K562 (cell line): Measurements from ENCODE around the gene C19orf85. TPM values are rescaled to one million over a fixed set of nuclear protein-coding genes. Genes with fewer than 3 reads are reported as not detected.
A peak's percentile ranks its signal among the peaks of the same experiment; 100 is the strongest.

Experiments
- ATF4 ChIP-seq: fragments of 450-650 bp; formaldehyde crosslinking; IDR thresholded peaks from 2 replicates; pipeline ENCODE4 v1.4.0; 2022; ENCODE audit warnings: mild to moderate bottlenecking, moderate library complexity
- CTCF ChIP-seq, 3 experiments: IDR thresholded peaks in 2 of 3; conservative IDR thresholded peaks in 1 of 3; 2 replicates each; pipeline ENCODE4 v1.5.1; 2011 to 2012; ENCODE audit warnings: low read length in 3 of 3, mild to moderate bottlenecking in 3 of 3, control low read depth in 2 of 3, improper control_type of control experiment in 1 of 3, inconsistent platforms in 1 of 3, low read depth in 1 of 3, mixed read lengths in 1 of 3, moderate library complexity in 1 of 3; ENCODE audit not compliant: insufficient read depth in 2 of 3
- DNMT1 ChIP-seq: fragments of 450-650 bp; IDR thresholded peaks from 2 replicates; pipeline ENCODE4 v1.6.1; 2016; ENCODE audit warnings: antibody characterized with exemption, mild to moderate bottlenecking
- E2F6 ChIP-seq, 2 experiments: IDR thresholded peaks; 2 replicates each; pipeline ENCODE4 v1.6.1; 2011; ENCODE audit warnings: borderline replicate concordance in 1 of 2, control low read depth in 1 of 2, low read depth in 1 of 2, low read length in 1 of 2, mild to moderate bottlenecking in 1 of 2, mixed read lengths in 1 of 2, moderate library complexity in 1 of 2; ENCODE audit not compliant: insufficient read depth in 1 of 2, insufficient read length in 1 of 2, poor library complexity in 1 of 2, severe bottlenecking in 1 of 2; ENCODE audit errors: extremely low read depth in 1 of 2
- FOXM1 ChIP-seq, 2 experiments: fragments of 450-650 bp in 1 of 2; sonication (generic) in 1 of 2; formaldehyde crosslinking in 1 of 2; IDR thresholded peaks; 2 replicates each; pipeline versions ENCODE4 v1.6.1 to v1.9.0; 2017 to 2022; ENCODE audit warnings: low read depth in 2 of 2, mild to moderate bottlenecking in 2 of 2, missing genetic modification reagents in 1 of 2, moderate library complexity in 1 of 2
- GMEB1 ChIP-seq: fragments of 250-450 bp; sonication (Bioruptor Pico); IDR thresholded peaks from 2 replicates; pipeline ENCODE4 v1.4.0; 2020; ENCODE audit warnings: mild to moderate bottlenecking
- HDGF ChIP-seq: fragments of 450-650 bp; IDR thresholded peaks from 2 replicates; pipeline ENCODE4 v1.6.1; 2016
- NFIC ChIP-seq: fragments of 450-650 bp; IDR thresholded peaks from 2 replicates; pipeline ENCODE4 v1.6.1; 2017; ENCODE audit warnings: mild to moderate bottlenecking, inconsistent platforms
- NR1H2 ChIP-seq: sonication (generic); formaldehyde crosslinking; IDR thresholded peaks from 2 replicates; pipeline ENCODE4 v1.4.0; 2020; ENCODE audit warnings: mild to moderate bottlenecking, missing genetic modification reagents
- PHTF2 ChIP-seq: fragments of 250-450 bp; sonication (Bioruptor Pico); IDR thresholded peaks from 2 replicates; pipeline ENCODE4 v1.5.0; 2021; ENCODE audit warnings: mild to moderate bottlenecking
- TAF7 ChIP-seq: fragments of 450-650 bp; IDR thresholded peaks from 2 replicates; pipeline ENCODE4 v1.6.1; 2016; ENCODE audit warnings: missing genetic modification characterization, missing compliant biosample characterization
- TCF7L2 ChIP-seq: fragments of 150-350 bp; IDR thresholded peaks from 2 replicates; pipeline ENCODE4 v1.6.1; 2016; ENCODE audit warnings: low read depth, mild to moderate bottlenecking, low read length, moderate library complexity
- THAP12 ChIP-seq: fragments of 250-450 bp; sonication (Bioruptor Pico); IDR thresholded peaks from 2 replicates; pipeline ENCODE4 v1.9.0; 2021; ENCODE audit warnings: mild to moderate bottlenecking, inconsistent platforms
- ZNF232 ChIP-seq: sonication (generic); formaldehyde crosslinking; IDR thresholded peaks from 2 replicates; pipeline ENCODE4 v1.8.0; 2022; ENCODE audit warnings: mild to moderate bottlenecking, missing genetic modification reagents
- ZNF511 ChIP-seq: sonication (generic); formaldehyde crosslinking; IDR thresholded peaks from 2 replicates; pipeline ENCODE4 v1.8.0; 2022; ENCODE audit warnings: mild to moderate bottlenecking, missing genetic modification reagents
- ZNF583 ChIP-seq: fragments of 250-450 bp; sonication (Bioruptor Pico); IDR thresholded peaks from 2 replicates; pipeline ENCODE4 v1.4.0; 2020
- ZNF696 ChIP-seq: fragments of 250-450 bp; sonication (Bioruptor Pico); conservative IDR thresholded peaks from 2 replicates; pipeline ENCODE4 v1.4.0; 2020; ENCODE audit warnings: mild to moderate bottlenecking, moderate library complexity
- polyA plus RNA-seq, 8 experiments: library from polyadenylated mRNA; depleted of rRNA in 4 of 8; stranded (reverse) in 5 of 8; unstranded in 3 of 8; fragments of >200 nt; fragmentation: Nextera tagmentation in 2 of 8; fragmentation: Illumina TruSeq in 1 of 8; extraction: Ambion mirVana in 2 of 8; extraction: Trizol in 1 of 8; gene quantifications; 2 replicates each; pipeline versions ENCODE4 v1.2.1 to v1.2.3, GENCODE V29; 2011 to 2014; ENCODE audit warnings: inconsistent platforms in 1 of 8, missing spikeins in 1 of 8
- total RNA-seq, 7 experiments: library from RNA; depleted of rRNA in 6 of 7; stranded (reverse); fragments of >200 nt in 6 of 7; fragmentation: Illumina TruSeq in 2 of 7; extraction: Trizol in 2 of 7; gene quantifications; 2 replicates each; pipeline versions ENCODE4 v1.2.1 to v1.2.3, GENCODE V29; 2011 to 2021; ENCODE audit warnings: low replicate concordance in 1 of 7

The C19orf85 gene
- total and polyA plus RNA-seq, 9 of the 15 experiments (the other 6 are each of a cell fraction or from before 2014, with no cell fraction given), result not detected

- TF ChIP-seq TAF7 (tag), result no peak
- TF ChIP-seq TCF7L2, result no peak
- peak; percentile 74 for TF ChIP-seq NFIC
- TF ChIP-seq PHTF2, result no peak
- no peak for TF ChIP-seq ZNF696 (CRISPR knock-in tag)
- TF ChIP-seq FOXM1 (IDR thresholded peaks at IDR 0.05; ENCODE audit: low read depth), result peak; percentile 74
- no peak for TF ChIP-seq FOXM1 (CRISPR knock-in tag; IDR thresholded peaks at IDR 0.05; ENCODE audit: low read depth)
- TF ChIP-seq CTCF (IDR thresholded peaks at IDR 0.05 in 2 of 3, conservative IDR thresholded peaks at IDR 0.05 in 1 of 3; ENCODE audit: insufficient read depth in 2 of 3, low read depth in 1 of 3, low read length in 3 of 3), result peak; percentile 93 to 99 (median 95)
- TF ChIP-seq ZNF511 (CRISPR knock-in tag), result no peak
- TF ChIP-seq E2F6 (IDR thresholded peaks at IDR 0.05; ENCODE audit: borderline replicate concordance in 1 of 2, extremely low read depth in 1 of 2, insufficient read depth in 1 of 2, insufficient read length in 1 of 2, low read depth in 1 of 2, low read length in 1 of 2, poor library complexity in 1 of 2, severe bottlenecking in 1 of 2), result peak in 1 of 2 experiments; percentile 52
- no peak for TF ChIP-seq NR1H2 (CRISPR knock-in tag)
- no peak for TF ChIP-seq GMEB1 (CRISPR knock-in tag)
- no peak for TF ChIP-seq ZNF583 (CRISPR knock-in tag)
- TF ChIP-seq DNMT1, result no peak
- TF ChIP-seq THAP12 (CRISPR knock-in tag), result no peak
- peak; percentile 45; the same call in 1 of the 2 replicates for TF ChIP-seq HDGF
- TF ChIP-seq ZNF232 (CRISPR knock-in tag), result no peak
- TF ChIP-seq ATF4, result peak; percentile 73
Observed at GRCh38 chr19:55467236-55468053, 2.9 kb upstream of the C19orf85 start (continued).
